ENCODE results near the gene RAB17. TPM values are rescaled to one million over a fixed set of nuclear protein-coding genes. Genes with fewer than 3 reads are reported as not detected.

RAB17 gene
- total RNA-seq, 1 experiment from 2014 or later, result 60.9 TPM

GRCh38 chr2:237525559-237526157 is 64.9 kb downstream of the RAB17 start:
- BruUV-seq (replicated peaks), result no TSS peak
- ChIA-PET POLR2A (no interaction called here), CTCF (no interaction called here)
- Mint-ChIP-seq H3K4me3 (ENCODE audit: unreplicated experiment) (no peak overlapping the region), H3K36me3 (ENCODE audit: insufficient read depth, unreplicated experiment) (no peaks in the 10 kb centered on the region), H3K27me3 (ENCODE audit: insufficient read depth, unreplicated experiment) (no peaks in the 10 kb centered on the region), H3K27ac (ENCODE audit: unreplicated experiment) (no peak overlapping the region), H3K4me1 (ENCODE audit: low read depth, unreplicated experiment) (no peaks in the 10 kb centered on the region), H3K9me3 (ENCODE audit: unreplicated experiment) (no peaks in the 10 kb centered on the region)
- Histone ChIP-seq H3K9me3 (no peaks in the 10 kb centered on the region), H3K4me3 (ENCODE audit: low read depth, low read length) (no peak overlapping the region), H3K27me3 (replicated peaks; ENCODE audit: control insufficient read depth, insufficient read depth, low read length) (no peaks in the 10 kb centered on the region), H3K4me1 (no peaks in the 10 kb centered on the region), H3K36me3 (ENCODE audit: control insufficient read depth, insufficient read depth, low read length) (no peaks in the 10 kb centered on the region)
- no peak for TF ChIP-seq CTCF (IDR thresholded peaks at IDR 0.05; ENCODE audit: insufficient read depth in 1 of 2, low read depth in 1 of 2, low read length in 1 of 2, severe bottlenecking in 1 of 2, unreplicated experiment in 1 of 2)
- DNase-seq, result no peak
- intact Hi-C loops (cut with micrococcal nuclease; ENCODE audit: unreplicated experiment), result no loop called here

- Mint-ChIP-seq H3K4me3 (ENCODE audit: unreplicated experiment) (no peak overlapping the region), H3K9me3 (ENCODE audit: unreplicated experiment) (no peaks in the 10 kb centered on the region), H3K36me3 (ENCODE audit: insufficient read depth, unreplicated experiment) (no peaks in the 10 kb centered on the region), H3K4me1 (ENCODE audit: low read depth, unreplicated experiment) (no peaks in the 10 kb centered on the region), H3K27ac (ENCODE audit: unreplicated experiment) (no peak overlapping the region), H3K27me3 (ENCODE audit: insufficient read depth, unreplicated experiment) (no peaks in the 10 kb centered on the region)
- Histone ChIP-seq H3K36me3 (ENCODE audit: control insufficient read depth, insufficient read depth, low read length) (no peaks in the 10 kb centered on the region), H3K4me3 (ENCODE audit: low read depth, low read length) (no peak overlapping the region), H3K27me3 (replicated peaks; ENCODE audit: control insufficient read depth, insufficient read depth, low read length) (no peaks in the 10 kb centered on the region), H3K9me3 (no peaks in the 10 kb centered on the region), H3K4me1 (no peaks in the 10 kb centered on the region)
- POLR2A ChIA-PET, result no interaction called here
- TF ChIP-seq CTCF (IDR thresholded peaks at IDR 0.05; ENCODE audit: insufficient read depth in 1 of 2, low read depth in 1 of 2, low read length in 1 of 2, severe bottlenecking in 1 of 2, unreplicated experiment in 1 of 2), result no peak
- no TSS peak for BruUV-seq (replicated peaks)
- CTCF ChIA-PET, result no interaction called here
- intact Hi-C loops (cut with micrococcal nuclease; ENCODE audit: unreplicated experiment), result no loop called here
- DNase-seq, result no peak
Observed at GRCh38 chr2:237524631-237525030, 65.9 kb downstream of the RAB17 start.

Other genes starting within 250 kb of the RAB17 start
- gene COL6A3, start 176.6 kb downstream of the RAB17 start, total RNA-seq (2022), result 0.73 and 2.1 TPM in 2 replicates
- not detected in 2 replicates for gene MLPH, start 103.5 kb downstream of the RAB17 start, total RNA-seq (2022)
- gene PRLH, start 24.2 kb downstream of the RAB17 start, total RNA-seq (2022), result not detected in 2 replicates
- gene LRRFIP1, start 36.9 kb upstream of the RAB17 start, total RNA-seq (2022), result 37.1 and 40.8 TPM in 2 replicates
- gene RBM44, start 208.0 kb upstream of the RAB17 start, total RNA-seq (2022), result 0.14 TPM in 1 of 2 replicates, not detected in the other